ENCODE results near the gene PRM2.

The PRM2 gene

DNA sequence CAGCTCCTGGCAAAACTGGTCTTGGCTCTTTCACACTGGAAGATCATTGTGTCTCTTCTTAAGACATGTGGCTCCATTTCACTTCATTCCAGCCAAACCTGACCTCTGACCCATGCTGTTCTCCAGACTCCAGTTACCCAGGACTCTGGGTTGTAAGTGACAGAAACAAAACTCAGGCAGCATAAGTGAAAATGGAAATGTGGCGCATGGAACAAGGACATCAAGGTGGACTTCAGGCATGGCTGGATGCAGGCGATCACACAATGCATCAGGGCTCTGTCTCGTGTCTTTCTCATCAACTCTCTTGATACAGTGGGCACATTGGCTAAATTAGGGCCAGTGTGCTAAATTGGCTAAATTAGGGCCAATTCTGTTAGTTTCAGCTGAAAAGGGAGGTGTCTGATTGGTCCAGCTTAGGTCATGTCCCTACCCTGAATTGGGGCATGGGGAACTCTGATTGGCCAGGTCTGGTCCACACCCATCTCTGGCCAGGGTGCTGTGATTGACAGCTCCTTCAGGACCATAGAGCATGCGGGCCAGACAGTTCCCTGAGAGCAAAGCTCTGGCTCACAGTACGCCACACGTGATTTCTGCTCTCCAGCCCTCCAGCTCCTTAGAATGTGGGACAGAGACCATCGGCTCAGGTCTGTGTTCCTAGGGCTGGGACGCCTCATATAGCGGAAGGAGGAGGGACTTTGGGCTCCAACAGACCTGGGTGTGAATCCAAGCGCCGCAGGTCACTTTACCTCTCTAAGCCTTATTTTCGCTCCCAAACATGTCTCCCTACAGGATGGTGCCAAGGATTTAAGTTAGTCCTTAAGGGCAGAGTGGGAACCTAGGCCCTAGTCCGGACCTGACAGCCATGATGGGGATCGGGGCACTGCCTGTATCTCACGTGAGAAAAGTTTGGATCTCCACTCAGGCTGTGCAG is 37.7 kb downstream of the PRM2 start:
- TF ChIP-seq, protein P1, sequence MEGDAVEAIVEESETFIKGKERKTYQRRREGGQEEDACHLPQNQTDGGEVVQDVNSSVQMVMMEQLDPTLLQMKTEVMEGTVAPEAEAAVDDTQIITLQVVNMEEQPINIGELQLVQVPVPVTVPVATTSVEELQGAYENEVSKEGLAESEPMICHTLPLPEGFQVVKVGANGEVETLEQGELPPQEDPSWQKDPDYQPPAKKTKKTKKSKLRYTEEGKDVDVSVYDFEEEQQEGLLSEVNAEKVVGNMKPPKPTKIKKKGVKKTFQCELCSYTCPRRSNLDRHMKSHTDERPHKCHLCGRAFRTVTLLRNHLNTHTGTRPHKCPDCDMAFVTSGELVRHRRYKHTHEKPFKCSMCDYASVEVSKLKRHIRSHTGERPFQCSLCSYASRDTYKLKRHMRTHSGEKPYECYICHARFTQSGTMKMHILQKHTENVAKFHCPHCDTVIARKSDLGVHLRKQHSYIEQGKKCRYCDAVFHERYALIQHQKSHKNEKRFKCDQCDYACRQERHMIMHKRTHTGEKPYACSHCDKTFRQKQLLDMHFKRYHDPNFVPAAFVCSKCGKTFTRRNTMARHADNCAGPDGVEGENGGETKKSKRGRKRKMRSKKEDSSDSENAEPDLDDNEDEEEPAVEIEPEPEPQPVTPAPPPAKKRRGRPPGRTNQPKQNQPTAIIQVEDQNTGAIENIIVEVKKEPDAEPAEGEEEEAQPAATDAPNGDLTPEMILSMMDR (IDR thresholded peaks at IDR 0.05) = no peak

DNA sequence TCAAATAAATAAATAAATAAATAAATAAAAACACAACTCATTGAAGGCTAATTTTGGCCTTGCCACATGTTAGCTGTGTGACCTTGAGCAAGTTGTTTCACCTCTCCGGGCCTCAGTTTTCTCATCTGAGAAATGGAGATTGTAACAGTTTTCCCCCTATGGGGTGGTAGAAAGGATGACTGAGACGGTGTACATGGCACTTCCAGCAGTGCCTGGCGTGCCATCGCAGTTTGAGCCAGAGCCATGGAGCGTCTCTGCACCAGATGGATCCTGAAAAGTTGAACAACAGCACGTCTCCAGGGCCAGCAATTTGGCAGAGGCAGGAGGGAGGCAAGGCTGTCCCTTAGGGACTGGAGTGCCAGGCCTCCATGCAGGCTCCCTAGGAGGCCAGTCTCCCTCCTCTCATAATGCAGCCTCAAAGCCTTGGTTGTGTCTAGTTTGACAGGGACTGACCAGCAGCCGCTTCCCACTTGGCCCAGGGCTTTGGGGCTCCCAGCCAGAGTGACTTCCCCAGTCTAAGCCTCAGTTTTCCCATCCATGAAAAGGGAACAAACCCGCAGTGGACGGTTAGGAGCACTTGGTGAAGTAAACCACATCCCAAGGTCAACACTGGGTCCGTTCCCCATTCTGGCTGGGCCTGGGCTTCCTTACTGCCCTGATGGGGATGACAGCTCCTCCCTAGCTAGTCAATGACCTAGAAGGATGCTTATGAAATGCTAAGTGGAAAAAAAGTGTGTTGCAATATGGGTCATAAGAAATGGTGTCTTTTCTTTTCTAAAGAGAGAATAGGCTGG is 39.6 kb downstream of the PRM2 start:
- TF ChIP-seq, protein P1 (IDR thresholded peaks at IDR 0.05) = no peak

DNA sequence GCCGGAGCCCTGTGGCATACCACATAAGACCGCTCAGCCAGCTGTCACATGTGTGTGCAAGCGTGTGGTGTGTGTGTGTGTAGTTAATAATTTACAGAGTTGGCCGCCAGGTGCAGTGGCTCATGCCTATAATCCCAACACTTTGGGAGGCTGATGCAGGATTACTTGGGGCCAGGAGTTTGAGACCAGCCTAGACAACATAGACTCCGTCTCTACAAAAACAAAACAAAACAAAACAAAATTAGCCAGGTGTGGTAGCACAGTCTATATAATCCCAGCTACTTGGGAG is 40.6 kb downstream of the PRM2 start:
- TF ChIP-seq, protein P1 (IDR thresholded peaks at IDR 0.05) = no peak

DNA sequence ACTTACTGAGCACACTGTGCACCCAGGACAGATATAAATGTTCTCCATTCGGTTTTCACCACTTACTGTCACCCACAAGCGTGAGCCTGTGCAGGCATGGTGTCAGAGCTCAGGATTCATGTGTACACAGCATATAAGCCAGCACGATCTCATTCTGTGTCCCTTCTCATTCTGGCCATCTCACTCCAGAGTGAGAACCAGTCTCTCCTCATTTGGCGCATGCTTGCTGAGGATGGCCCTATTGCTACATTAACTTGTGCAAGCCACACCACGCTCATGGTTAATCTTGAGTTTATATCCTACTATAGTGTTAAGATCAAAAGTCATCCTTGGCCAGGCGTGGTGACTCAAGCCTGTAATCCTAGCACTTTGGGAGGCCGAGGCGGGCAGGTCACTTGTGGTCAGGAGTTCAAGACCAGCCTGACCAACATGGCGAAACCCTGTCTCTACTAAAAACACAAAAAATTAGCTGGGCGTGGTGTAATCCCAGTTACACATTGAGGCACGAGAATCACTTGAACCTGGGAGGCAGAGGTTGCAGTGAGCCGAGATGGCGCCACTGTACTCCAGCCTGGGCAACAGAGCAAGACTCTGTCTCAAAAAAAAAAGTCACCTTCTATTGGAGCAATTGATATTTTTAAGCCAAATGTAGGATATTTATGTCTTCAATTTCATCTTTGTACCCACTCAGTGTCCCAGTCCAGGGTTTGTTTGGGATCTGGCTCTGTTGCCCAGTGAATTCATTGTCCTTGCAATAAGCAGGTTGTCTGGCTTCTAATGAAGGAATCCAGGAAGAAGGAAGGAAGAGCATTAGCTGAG is 41.2 kb downstream of the PRM2 start:
- TF ChIP-seq, protein P1 (IDR thresholded peaks at IDR 0.05) = no peak

DNA sequence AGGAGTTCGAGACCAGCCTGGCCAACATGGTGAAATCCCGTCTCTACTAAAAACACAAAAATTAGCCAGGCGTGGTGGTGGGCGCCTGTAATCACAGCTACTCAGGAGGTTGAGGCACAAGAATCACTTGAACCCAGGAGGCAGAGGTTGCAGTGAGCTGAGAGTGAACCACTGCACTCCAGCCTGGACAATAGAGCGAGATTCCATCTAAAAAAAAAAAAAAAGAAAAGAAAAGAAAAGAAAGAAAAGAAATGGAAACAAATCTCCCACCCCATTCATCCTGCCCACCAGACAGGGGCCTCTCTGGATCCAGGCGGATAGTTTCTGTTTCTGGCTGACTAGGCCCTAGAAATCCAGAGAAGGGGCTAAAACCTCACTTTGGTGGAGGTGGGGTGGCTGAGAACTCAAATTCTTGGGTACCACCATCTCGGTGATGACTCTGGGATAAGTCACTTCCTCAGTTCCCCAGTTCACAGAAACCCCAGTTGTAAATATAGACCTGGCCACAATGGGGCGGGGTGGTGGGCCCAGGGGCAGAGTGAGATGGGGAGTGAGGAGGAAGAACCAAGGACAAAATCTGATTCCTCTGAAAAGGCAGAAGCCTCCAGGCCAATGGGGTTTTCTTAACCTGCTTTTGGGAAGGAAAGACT is 42.4 kb downstream of the PRM2 start:
- TF ChIP-seq, protein P1 (IDR thresholded peaks at IDR 0.05) = no peak

DNA sequence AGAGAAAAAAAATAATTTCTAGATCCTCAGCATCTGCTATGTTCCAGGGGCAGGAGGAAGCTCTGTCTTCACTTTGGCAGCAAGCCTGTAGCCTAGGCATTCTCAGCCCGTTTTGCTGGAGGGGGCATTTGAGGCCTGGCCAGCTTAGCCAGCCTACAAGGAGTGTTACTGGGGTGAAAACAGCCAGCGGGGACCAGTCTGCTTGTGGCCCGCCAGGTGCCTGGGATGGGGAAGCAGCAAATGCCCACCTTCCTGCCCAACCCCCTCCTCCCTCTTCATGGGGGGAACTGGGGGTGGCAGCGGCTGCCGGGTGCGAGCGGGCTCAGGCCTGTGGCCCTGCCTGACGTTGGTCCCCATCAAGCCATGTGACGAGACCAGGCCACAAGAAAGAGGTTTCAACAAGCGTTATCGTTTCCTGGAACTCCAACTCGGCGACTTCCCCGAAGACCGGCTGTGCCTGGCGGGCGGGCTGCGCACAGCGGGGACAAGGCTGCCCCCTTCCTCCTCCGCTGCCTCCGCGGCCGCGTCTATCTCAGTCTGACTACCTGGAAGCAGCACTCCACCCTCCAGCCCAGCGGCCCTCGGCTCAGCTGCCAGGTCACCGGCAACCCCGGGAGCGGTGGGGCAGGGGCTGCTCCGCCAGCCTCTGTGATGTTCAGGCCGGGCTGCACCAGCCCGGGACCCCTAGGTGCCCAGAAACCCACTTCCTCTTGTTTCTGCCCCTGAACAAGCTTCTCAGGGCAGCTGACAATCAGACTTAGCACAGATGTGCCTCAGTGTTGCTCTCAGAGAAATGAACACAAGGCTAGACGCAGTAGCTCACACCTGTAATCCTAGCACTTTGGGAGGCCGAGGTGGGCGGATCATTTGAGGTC is 43.2 kb downstream of the PRM2 start:
- TF ChIP-seq, protein P1 (IDR thresholded peaks at IDR 0.05) = no peak

Data from LNCAP (cell line).